ENCODE results near the gene CCNY.

DNA sequence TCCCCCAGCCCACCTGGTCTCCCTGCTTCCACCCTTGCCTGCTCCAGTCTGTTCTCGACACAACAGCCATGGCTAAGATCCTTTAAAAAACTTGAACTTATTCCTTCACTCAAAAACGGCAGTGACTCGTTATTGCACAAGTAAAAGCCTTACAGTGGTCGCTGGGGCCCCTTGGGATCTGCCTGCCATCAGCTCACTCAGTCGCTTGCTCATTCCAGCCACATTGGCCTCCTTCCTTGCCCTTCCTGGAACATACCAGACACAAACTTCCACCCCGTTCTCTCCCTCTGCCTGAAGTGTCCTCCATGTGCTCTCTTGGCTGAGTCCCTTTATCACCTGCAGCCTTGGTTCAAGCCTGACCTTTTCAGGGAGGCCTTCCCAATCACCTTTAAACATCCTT lies 4.7 kb downstream of the CCNY start:
- TF ChIP-seq CEBPB (IDR thresholded peaks at IDR 0.05) (no peak), EGR1 (IDR thresholded peaks at IDR 0.05) (no peak), CREB1 (IDR thresholded peaks at IDR 0.05; ENCODE audit: low read depth) (no peak), RAD21 (IDR thresholded peaks at IDR 0.05; ENCODE audit: low read depth) (no peak), EP300 (IDR thresholded peaks at IDR 0.05; ENCODE audit: borderline replicate concordance) (no peak), FOXM1 (IDR thresholded peaks at IDR 0.05; ENCODE audit: borderline replicate concordance, low read depth) (no peak), NFIC (IDR thresholded peaks at IDR 0.05) (no peak)
- TF ChIP-seq, protein P1, sequence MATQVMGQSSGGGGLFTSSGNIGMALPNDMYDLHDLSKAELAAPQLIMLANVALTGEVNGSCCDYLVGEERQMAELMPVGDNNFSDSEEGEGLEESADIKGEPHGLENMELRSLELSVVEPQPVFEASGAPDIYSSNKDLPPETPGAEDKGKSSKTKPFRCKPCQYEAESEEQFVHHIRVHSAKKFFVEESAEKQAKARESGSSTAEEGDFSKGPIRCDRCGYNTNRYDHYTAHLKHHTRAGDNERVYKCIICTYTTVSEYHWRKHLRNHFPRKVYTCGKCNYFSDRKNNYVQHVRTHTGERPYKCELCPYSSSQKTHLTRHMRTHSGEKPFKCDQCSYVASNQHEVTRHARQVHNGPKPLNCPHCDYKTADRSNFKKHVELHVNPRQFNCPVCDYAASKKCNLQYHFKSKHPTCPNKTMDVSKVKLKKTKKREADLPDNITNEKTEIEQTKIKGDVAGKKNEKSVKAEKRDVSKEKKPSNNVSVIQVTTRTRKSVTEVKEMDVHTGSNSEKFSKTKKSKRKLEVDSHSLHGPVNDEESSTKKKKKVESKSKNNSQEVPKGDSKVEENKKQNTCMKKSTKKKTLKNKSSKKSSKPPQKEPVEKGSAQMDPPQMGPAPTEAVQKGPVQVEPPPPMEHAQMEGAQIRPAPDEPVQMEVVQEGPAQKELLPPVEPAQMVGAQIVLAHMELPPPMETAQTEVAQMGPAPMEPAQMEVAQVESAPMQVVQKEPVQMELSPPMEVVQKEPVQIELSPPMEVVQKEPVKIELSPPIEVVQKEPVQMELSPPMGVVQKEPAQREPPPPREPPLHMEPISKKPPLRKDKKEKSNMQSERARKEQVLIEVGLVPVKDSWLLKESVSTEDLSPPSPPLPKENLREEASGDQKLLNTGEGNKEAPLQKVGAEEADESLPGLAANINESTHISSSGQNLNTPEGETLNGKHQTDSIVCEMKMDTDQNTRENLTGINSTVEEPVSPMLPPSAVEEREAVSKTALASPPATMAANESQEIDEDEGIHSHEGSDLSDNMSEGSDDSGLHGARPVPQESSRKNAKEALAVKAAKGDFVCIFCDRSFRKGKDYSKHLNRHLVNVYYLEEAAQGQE (IDR thresholded peaks at IDR 0.05; ENCODE audit: low read depth): no peak
- TF ChIP-seq, protein P2, sequence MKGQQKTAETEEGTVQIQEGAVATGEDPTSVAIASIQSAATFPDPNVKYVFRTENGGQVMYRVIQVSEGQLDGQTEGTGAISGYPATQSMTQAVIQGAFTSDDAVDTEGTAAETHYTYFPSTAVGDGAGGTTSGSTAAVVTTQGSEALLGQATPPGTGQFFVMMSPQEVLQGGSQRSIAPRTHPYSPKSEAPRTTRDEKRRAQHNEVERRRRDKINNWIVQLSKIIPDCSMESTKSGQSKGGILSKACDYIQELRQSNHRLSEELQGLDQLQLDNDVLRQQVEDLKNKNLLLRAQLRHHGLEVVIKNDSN (IDR thresholded peaks at IDR 0.05): no peak
- TF ChIP-seq, protein P3, sequence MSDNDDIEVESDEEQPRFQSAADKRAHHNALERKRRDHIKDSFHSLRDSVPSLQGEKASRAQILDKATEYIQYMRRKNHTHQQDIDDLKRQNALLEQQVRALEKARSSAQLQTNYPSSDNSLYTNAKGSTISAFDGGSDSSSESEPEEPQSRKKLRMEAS (IDR thresholded peaks at IDR 0.05): no peak

All from Ishikawa (cell line).